ENCODE measurements around the gene RO60.

RO60 gene

GRCh38 chr1:193062698-193063463 lies 3.5 kb downstream of the RO60 start:
- no peak for DNase-seq

GRCh38 chr1:193065954-193066353 lies 6.5 kb downstream of the RO60 start:
- no peak for DNase-seq

- no peak for DNase-seq
These were observed 7.2 kb downstream of the RO60 start for GRCh38 chr1:193066606-193067005.

GRCh38 chr1:193068013-193068412 lies 8.6 kb downstream of the RO60 start:
- DNase-seq, result no peak

- no peak for DNase-seq
These were observed 10.5 kb downstream of the RO60 start for GRCh38 chr1:193069748-193070385.

- DNase-seq, result no peak
These were observed 11.0 kb downstream of the RO60 start for GRCh38 chr1:193070386-193070753.

GRCh38 chr1:193070942-193071341 lies 11.5 kb downstream of the RO60 start:
- no peak for DNase-seq

GRCh38 chr1:193077991-193078390 lies 18.6 kb downstream of the RO60 start:
- no peak for DNase-seq

GRCh38 chr1:193079187-193079586 lies 19.8 kb downstream of the RO60 start:
- DNase-seq, result no peak

- no peak for DNase-seq
These were observed 24.1 kb downstream of the RO60 start for GRCh38 chr1:193083365-193084088.

- DNase-seq, result no peak
These were observed 25.9 kb downstream of the RO60 start for GRCh38 chr1:193085263-193085662.

- no peak for DNase-seq
These were observed 26.9 kb downstream of the RO60 start for GRCh38 chr1:193086342-193086741.

- DNase-seq, result no peak
These were observed 28.5 kb downstream of the RO60 start for GRCh38 chr1:193087893-193088292.

- DNase-seq, result no peak
These were observed 31.5 kb downstream of the RO60 start for GRCh38 chr1:193090865-193091264.

- no peak for DNase-seq
These were observed 34.7 kb downstream of the RO60 start for GRCh38 chr1:193094112-193094511.

GRCh38 chr1:193102662-193103061 lies 43.2 kb downstream of the RO60 start:
- DNase-seq, result no peak

- no peak for DNase-seq
These were observed 44.5 kb downstream of the RO60 start for GRCh38 chr1:193103759-193104501.

GRCh38 chr1:193104502-193104906 lies 45.1 kb downstream of the RO60 start:
- no peak for DNase-seq

- peak; percentile 58 for DNase-seq
These were observed 45.8 kb downstream of the RO60 start, which contains the start of gene GLRX2 for GRCh38 chr1:193104907-193105820. Gene GLRX2 (minus strand): TSS chr1:193105414. CDS start chr1:193105382, 32 bp downstream.

GRCh38 chr1:193105821-193106177 lies 46.4 kb downstream of the RO60 start:
- DNase-seq, result no peak

GRCh38 chr1:193108471-193108870 lies 49.1 kb downstream of the RO60 start:
- no peak for DNase-seq

Data from activated T-cell treated with anti-CD3 and anti-CD28 coated beads for 4 hours (primary cell).